ENCODE measurements around the gene DCLK1.

Gene DCLK1

DNA sequence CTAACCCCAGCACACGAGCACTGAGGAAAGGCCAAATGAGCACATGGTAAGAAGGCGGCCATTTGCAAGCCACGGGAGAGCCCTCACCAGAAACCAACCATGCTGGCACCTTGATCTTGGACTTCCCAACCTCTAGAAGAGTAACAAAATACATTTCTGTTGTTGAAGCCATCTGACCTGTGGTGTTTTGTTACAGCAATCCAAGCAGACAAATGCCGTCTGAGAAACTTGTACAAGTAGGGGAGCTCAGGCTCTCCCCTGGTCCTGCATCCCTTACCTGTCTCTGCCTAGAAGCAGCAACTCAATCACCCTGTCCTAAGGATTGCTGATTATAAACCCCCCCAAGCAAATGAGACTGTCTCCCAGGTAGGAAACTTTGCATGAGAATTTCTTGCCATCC, 399.7 kb downstream of the DCLK1 start:
- no peaks in the 10 kb centered on the region for H3K9me3 ChIP-seq
- H3K9ac ChIP-seq, result no peak overlapping the region
- no peak for TF ChIP-seq Cebpa-rat (IDR thresholded peaks at IDR 0.05)
- H3K36me3 ChIP-seq, result no peaks in the 10 kb centered on the region
- no peaks in the 10 kb centered on the region for H4K20me1 ChIP-seq
- H3K27me3 ChIP-seq, result no peaks in the 10 kb centered on the region
- H3K4me2 ChIP-seq, result no peak overlapping the region
- no peak overlapping the region for H3K4me3 ChIP-seq
- H3K27ac ChIP-seq, result no peak overlapping the region
- no peaks in the 10 kb centered on the region for H3K4me1 ChIP-seq

DNA sequence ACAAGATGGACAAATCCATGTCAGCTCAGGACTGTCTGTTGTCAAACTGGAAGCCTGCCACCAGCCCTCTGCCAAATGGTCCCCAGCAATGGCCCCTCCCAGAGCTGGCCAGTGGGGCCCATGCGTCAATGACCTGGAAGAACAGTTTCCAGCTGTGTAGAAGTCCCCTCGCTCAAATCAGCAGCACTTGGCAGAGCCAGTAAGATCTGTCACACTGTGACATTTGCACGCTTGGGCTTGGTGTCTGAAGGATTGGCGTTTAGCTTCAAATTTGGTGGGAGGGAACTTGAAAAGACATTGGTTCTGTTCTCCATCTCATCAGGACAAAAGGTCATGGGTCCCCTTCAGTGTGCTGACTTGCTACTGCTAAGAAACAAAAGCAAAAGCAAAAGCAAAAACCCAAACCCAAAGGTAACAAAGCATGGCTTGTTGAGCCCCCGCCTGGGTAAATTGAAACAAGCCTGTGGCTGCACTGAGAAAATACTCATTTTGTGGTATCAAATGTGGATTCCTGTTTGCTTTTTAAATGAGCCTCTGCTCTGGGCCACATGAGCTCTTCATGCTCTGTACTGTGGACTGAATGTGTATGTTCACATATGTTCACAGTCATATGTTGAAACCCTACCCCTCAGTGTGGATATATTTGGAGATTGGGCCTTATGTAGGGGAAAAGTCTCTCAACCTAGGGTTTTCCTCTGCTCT, 401.1 kb downstream of the DCLK1 start:
- no peak for TF ChIP-seq Cebpa-rat (IDR thresholded peaks at IDR 0.05)
- Histone ChIP-seq H3K27ac (no peak overlapping the region), H4K20me1 (no peaks in the 10 kb centered on the region), H3K4me2 (no peak overlapping the region), H3K9me3 (no peaks in the 10 kb centered on the region), H3K4me3 (no peak overlapping the region), H3K9ac (no peak overlapping the region), H3K4me1 (no peaks in the 10 kb centered on the region), H3K36me3 (no peaks in the 10 kb centered on the region), H3K27me3 (no peaks in the 10 kb centered on the region)

DNA sequence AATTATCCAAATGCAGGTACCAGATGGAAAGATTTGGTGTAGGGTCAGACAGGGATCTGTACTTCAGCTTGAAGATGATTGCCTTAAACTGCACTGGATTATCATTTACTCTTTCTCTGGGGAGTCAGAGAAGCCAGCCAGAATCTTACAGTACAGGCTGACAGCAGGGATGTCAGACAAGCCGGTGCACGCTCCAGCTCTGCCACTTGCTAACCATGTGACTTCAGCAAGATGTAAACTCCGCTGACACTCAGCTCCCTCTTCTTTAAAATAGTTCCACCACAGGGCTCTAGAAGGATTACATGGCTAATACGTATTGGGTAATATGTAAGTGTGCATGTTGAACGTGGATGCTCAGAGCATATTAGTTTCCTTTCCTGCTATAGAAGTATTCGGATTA, 403.3 kb downstream of the DCLK1 start:
- no peak overlapping the region for H3K4me2 ChIP-seq
- H3K27me3 ChIP-seq, result no peaks in the 10 kb centered on the region
- no peaks in the 10 kb centered on the region for H4K20me1 ChIP-seq
- no peaks in the 10 kb centered on the region for H3K4me1 ChIP-seq
- H3K4me3 ChIP-seq, result no peak overlapping the region
- no peak for TF ChIP-seq Cebpa-rat (IDR thresholded peaks at IDR 0.05)
- H3K9me3 ChIP-seq, result no peaks in the 10 kb centered on the region
- no peaks in the 10 kb centered on the region for H3K36me3 ChIP-seq
- no peak overlapping the region for H3K9ac ChIP-seq
- H3K27ac ChIP-seq, result no peak overlapping the region

DNA sequence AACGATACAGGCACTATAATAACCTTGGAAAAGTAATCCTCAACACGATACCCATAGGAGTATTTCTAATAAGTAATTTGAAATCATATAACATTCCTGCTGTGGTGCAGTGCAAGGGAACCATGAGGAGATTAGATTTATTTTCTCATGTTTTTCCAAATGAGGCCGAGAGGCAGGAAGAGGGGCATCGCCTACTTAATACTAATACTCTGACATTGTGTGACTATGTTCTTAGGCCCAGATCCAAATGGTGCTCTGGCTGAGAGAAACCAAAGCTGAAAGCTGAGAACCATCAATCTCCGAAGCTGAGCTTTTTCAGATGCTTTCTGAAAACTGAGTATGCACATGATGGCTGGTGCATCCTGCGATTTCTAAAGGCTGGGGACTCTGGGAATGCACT, 406.7 kb downstream of the DCLK1 start:
- Histone ChIP-seq H3K27me3 (no peaks in the 10 kb centered on the region), H3K4me3 (no peak overlapping the region), H3K9me3 (no peaks in the 10 kb centered on the region), H3K36me3 (no peaks in the 10 kb centered on the region), H3K9ac (no peak overlapping the region), H3K4me2 (no peak overlapping the region), H3K4me1 (peaks cover 3% of the 10 kb centered on the region; the same call in 1 of the 2 replicates), H3K27ac (no peak overlapping the region), H4K20me1 (no peaks in the 10 kb centered on the region)
- no peak for TF ChIP-seq Cebpa-rat (IDR thresholded peaks at IDR 0.05)

DNA sequence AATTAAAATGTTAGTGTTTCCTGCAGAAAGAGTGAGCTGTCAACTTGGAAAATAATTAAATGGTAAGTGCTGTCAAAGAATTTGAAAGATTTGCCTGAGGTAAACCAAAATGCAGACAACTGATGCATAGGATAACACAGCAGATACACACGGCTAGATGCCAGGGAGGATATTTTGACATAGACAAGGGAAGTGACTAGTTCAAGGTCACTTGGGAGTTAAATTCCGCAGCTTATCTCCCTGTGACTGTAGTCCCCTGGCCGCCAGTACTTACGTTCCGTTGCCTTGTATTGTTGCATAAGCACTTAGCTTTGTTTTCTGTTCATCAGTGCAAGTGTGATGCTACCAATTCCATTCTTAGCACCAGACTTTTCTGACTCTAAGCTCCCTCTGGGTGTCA, 407.4 kb downstream of the DCLK1 start:
- no peaks in the 10 kb centered on the region for H3K9me3 ChIP-seq
- no peaks in the 10 kb centered on the region for H4K20me1 ChIP-seq
- H3K27ac ChIP-seq, result no peak overlapping the region
- H3K4me2 ChIP-seq, result no peak overlapping the region
- no peaks in the 10 kb centered on the region for H3K27me3 ChIP-seq
- H3K36me3 ChIP-seq, result no peaks in the 10 kb centered on the region
- no peak for TF ChIP-seq Cebpa-rat (IDR thresholded peaks at IDR 0.05)
- peaks cover 3% of the 10 kb centered on the region; the same call in 1 of the 2 replicates for H3K4me1 ChIP-seq
- H3K4me3 ChIP-seq, result no peak overlapping the region
- no peak overlapping the region for H3K9ac ChIP-seq

DNA sequence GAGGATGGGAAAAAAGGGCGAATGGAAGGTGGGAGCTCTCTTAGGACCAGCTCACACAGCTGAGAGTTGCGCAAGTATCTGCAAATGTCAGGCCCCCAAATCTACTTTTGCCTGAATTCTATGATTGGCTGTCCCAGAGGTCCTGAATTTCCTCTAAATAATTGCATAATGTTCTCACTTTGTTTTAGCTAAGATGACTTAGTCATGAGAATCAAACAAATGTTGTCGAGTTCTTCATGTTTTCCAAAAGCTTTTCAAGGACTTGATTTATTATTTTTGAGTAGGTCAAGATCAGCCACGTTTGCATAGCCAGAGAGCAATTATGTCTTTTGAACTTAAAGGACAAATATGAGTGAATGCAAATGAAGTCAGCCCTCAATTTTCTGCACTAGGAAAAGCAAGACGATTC, 408.1 kb downstream of the DCLK1 start:
- Histone ChIP-seq H3K9me3 (no peaks in the 10 kb centered on the region), H4K20me1 (no peaks in the 10 kb centered on the region), H3K9ac (no peak overlapping the region), H3K36me3 (no peaks in the 10 kb centered on the region), H3K27ac (no peak overlapping the region), H3K4me3 (no peak overlapping the region), H3K27me3 (no peaks in the 10 kb centered on the region), H3K4me1 (peaks cover 3% of the 10 kb centered on the region; the same call in 1 of the 2 replicates), H3K4me2 (no peak overlapping the region)
- TF ChIP-seq Cebpa-rat (IDR thresholded peaks at IDR 0.05), result no peak

DNA sequence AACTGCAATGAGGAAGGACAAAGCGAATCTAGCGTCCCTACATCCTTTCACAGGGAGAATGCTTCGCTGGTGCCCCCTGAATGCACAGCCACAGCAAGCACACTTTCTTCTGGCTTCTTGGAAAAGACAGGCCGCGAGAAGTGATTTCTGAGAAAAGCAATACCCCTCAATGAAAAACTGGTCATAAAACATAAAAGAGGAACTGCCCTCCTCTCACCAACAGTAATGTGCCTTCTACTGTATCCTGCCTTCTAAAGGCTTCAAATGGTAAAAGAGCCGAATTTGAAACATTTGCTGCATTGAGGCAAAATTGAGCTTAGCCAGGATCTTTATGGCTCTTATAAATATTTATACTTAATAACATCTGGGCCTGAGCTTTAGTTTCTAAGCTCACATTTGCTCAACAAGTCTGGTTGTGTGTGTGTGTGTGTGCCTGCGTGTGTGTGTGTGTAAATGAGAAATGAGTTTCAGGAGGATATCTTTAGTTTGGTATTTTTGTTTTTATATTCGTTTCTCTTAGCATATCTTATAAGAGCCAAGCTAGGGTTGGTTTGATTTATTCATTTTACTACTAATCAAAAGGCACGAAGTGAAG, 408.6 kb downstream of the DCLK1 start:
- H3K4me1 ChIP-seq, result peaks cover 3% of the 10 kb centered on the region; the same call in 1 of the 2 replicates
- H3K4me2 ChIP-seq, result no peak overlapping the region
- H4K20me1 ChIP-seq, result no peaks in the 10 kb centered on the region

DNA sequence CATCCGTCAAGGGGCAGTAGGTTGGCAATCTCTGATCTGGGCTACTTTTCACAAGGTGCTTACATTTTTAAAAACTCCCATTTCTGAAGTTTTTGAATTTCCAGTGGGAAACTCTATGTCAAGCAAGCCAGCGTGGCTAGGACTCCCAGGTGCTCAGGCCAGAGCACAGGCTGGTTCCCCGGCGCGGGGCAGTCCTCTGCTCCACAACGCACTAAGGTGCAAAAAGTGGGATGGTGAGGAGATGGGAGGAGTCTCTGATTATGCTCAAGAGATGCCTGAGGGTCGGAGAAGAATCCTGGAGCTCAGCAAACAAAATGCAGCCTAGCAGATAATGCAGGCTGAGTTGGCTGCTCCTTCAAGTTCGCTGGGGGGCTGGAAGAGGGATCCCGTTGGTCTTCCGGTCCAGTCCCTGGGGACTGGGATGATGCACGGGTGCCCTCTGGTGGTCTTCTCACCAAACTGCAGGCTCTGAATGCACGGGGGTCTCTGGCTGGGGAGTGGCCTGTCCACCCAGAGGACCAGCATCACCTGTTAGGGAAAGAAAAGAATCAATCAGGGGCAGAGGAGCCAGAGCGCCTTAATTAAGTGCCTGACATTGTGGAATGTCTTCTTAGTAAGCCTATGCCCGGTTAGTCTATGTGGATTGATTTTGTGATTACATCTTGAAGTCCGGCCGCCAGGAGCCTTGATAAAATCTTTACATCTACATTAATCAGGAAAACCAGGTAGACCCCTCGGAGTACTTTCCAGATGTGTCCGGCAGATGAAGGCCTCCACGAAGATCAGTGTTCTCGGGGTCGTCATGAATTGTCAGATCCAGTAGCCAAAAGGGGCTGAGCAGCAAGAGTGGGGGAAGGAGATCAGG, 410.3 kb downstream of the DCLK1 start:
- H4K20me1 ChIP-seq, result no peaks in the 10 kb centered on the region
- no peak overlapping the region for H3K4me2 ChIP-seq
- no peaks in the 10 kb centered on the region for H3K9me3 ChIP-seq
- H3K4me3 ChIP-seq, result no peak overlapping the region
- peaks cover 3% of the 10 kb centered on the region; the same call in 1 of the 2 replicates for H3K4me1 ChIP-seq
- no peak overlapping the region for H3K27ac ChIP-seq
- H3K9ac ChIP-seq, result no peak overlapping the region
- H3K27me3 ChIP-seq, result no peaks in the 10 kb centered on the region
- TF ChIP-seq Cebpa-rat (IDR thresholded peaks at IDR 0.05), result no peak
- no peaks in the 10 kb centered on the region for H3K36me3 ChIP-seq

More for the DNA sequence above, 408.6 kb downstream of the DCLK1 start:
- Histone ChIP-seq H3K9ac (no peak overlapping the region), H3K27me3 (no peaks in the 10 kb centered on the region), H3K36me3 (no peaks in the 10 kb centered on the region), H3K4me3 (no peak overlapping the region), H3K27ac (no peak overlapping the region), H3K9me3 (no peaks in the 10 kb centered on the region)
- TF ChIP-seq Cebpa-rat (IDR thresholded peaks at IDR 0.05), result no peak

DNA sequence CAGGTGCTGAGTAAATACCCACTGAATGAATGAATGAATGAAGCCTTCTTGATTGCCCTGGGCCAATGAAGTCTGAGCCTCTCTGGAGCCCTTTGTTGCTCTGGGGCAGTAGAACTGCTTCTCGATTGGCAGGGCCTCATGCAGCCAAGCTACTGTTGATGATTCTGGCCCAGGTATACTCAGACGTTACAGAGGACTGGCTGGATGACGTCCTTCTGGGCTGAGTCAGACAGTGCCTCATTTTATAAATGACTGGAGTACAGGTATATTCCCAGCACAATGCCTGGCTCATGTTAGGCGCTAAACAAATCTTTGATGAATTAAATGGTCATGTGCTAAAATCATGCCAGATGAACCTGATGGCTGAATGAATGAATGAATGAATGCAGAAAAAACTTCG, 410.9 kb downstream of the DCLK1 start:
- Histone ChIP-seq H3K9ac (no peak overlapping the region), H3K36me3 (no peaks in the 10 kb centered on the region), H3K27ac (no peak overlapping the region), H3K27me3 (no peaks in the 10 kb centered on the region), H4K20me1 (no peaks in the 10 kb centered on the region), H3K4me2 (no peak overlapping the region), H3K4me1 (peaks cover 3% of the 10 kb centered on the region; the same call in 1 of the 2 replicates), H3K4me3 (no peak overlapping the region), H3K9me3 (no peaks in the 10 kb centered on the region)
- TF ChIP-seq Cebpa-rat (IDR thresholded peaks at IDR 0.05), result no peak
